ENCODE results near the gene MAFG. TPM values are rescaled to one million over a fixed set of nuclear protein-coding genes. Genes with fewer than 3 reads are reported as not detected.

MAFG gene
- total and polyA plus RNA-seq, 2 donors (not counting 1 experiment from before 2014, with no cell fraction given), result 11.3 to 20.6 TPM

DNA sequence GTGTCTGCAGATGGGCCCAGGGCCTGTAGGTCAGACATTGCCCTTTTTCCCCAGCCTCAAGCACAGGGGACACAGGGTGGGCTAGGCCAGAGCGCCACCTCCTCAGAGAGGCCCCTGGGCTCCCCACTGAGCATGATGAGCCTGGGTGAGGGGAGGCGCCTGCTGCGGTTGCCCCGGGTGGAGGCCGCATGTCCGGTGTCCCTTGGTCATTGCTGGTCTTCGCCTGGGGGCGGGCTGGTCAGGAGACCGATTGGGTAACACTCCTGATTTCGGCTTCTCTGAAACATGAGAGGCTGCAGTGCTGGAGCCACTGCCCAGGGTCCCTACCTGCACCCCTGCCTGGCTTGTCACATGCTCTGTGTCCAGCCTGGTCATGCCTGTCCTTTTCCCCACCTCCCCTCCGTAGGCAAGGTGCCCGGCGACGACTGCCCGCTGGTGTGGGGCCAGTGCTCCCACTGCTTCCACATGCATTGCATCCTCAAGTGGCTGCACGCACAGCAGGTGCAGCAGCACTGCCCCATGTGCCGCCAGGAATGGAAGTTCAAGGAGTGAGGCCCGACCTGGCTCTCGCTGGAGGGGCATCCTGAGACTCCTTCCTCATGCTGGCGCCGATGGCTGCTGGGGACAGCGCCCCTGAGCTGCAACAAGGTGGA, 27.9 kb downstream of the MAFG start:
- no peak for DNase-seq (ENCODE audit: low read depth in 2 of 2)
- no peaks in the 10 kb centered on the region for H3K79me2 ChIP-seq (ENCODE audit: control insufficient read depth, insufficient read depth, low read length)
- no peak overlapping the region for H3K9ac ChIP-seq (ENCODE audit: insufficient read depth, low read length)
- no peaks in the 10 kb centered on the region for H4K20me1 ChIP-seq (ENCODE audit: control insufficient read depth, extremely low read depth, insufficient read depth, low read length)
- H3K9me3 ChIP-seq (ENCODE audit: control insufficient read depth, insufficient read depth, low read depth, low read length), result no peaks in the 10 kb centered on the region
- no peak overlapping the region for H3K27ac ChIP-seq (ENCODE audit: insufficient read depth, low read length)
- no peaks in the 10 kb centered on the region for H3K27me3 ChIP-seq (ENCODE audit: control insufficient read depth, insufficient read depth, low read length)
- no peak overlapping the region for H3K4me2 ChIP-seq (ENCODE audit: extremely low read depth, insufficient read depth, low read length)
- no peak for TF ChIP-seq EZH2 (IDR thresholded peaks at IDR 0.05; ENCODE audit: low read length, missing control alignments)
- TF ChIP-seq, protein P1, sequence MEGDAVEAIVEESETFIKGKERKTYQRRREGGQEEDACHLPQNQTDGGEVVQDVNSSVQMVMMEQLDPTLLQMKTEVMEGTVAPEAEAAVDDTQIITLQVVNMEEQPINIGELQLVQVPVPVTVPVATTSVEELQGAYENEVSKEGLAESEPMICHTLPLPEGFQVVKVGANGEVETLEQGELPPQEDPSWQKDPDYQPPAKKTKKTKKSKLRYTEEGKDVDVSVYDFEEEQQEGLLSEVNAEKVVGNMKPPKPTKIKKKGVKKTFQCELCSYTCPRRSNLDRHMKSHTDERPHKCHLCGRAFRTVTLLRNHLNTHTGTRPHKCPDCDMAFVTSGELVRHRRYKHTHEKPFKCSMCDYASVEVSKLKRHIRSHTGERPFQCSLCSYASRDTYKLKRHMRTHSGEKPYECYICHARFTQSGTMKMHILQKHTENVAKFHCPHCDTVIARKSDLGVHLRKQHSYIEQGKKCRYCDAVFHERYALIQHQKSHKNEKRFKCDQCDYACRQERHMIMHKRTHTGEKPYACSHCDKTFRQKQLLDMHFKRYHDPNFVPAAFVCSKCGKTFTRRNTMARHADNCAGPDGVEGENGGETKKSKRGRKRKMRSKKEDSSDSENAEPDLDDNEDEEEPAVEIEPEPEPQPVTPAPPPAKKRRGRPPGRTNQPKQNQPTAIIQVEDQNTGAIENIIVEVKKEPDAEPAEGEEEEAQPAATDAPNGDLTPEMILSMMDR (conservative IDR thresholded peaks at IDR 0.05 in 1 of 2, IDR thresholded peaks at IDR 0.05 in 1 of 2; ENCODE audit: low read depth in 1 of 2, low read length in 2 of 2), result no peak
- no peak overlapping the region for H3K4me3 ChIP-seq (replicated peaks in 1 of 4; ENCODE audit: control extremely low read depth in 1 of 4, insufficient read depth in 1 of 4, low read depth in 3 of 4, low read length in 4 of 4)
- peaks cover 25% of the 10 kb centered on the region for H3K36me3 ChIP-seq (ENCODE audit: control insufficient read depth, insufficient read depth, low read length)
- H3K4me1 ChIP-seq (ENCODE audit: control insufficient read depth, extremely low read depth, insufficient read depth, low read length), result no peaks in the 10 kb centered on the region
- H2AFZ ChIP-seq (ENCODE audit: low read length), result no peak overlapping the region

DNA sequence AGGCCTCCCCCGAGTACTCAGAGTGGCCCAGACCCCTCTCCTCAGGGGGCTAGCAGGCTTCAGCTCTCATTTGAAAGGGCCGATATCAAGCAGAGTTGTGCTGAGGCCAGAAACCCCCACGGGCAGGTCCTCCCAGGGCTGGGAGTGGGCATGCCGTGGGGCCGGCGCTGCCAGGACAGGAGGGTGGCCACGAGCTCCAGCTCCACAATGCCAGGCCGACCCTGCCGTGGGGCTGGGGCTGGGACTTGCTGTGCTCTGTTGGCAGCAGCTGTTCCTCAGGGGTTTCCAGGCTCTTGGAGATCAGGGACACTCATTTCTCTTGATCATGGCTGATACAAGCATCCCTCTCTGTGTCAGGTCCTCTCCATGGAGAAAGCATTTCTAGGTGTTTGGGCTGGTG, 28.6 kb downstream of the MAFG start:
- Histone ChIP-seq H3K27ac (ENCODE audit: insufficient read depth, low read length) (no peak overlapping the region), H3K9me3 (ENCODE audit: control insufficient read depth, insufficient read depth, low read depth, low read length) (no peaks in the 10 kb centered on the region), H3K9ac (ENCODE audit: insufficient read depth, low read length) (no peak overlapping the region), H3K4me1 (ENCODE audit: control insufficient read depth, extremely low read depth, insufficient read depth, low read length) (no peaks in the 10 kb centered on the region), H3K36me3 (ENCODE audit: control insufficient read depth, insufficient read depth, low read length) (peaks cover 22% of the 10 kb centered on the region), H3K4me2 (ENCODE audit: extremely low read depth, insufficient read depth, low read length) (no peak overlapping the region), H3K4me3 (replicated peaks in 1 of 4; ENCODE audit: control extremely low read depth in 1 of 4, insufficient read depth in 1 of 4, low read depth in 3 of 4, low read length in 4 of 4) (no peak overlapping the region), H3K27me3 (ENCODE audit: control insufficient read depth, insufficient read depth, low read length) (no peaks in the 10 kb centered on the region), H4K20me1 (ENCODE audit: control insufficient read depth, extremely low read depth, insufficient read depth, low read length) (no peaks in the 10 kb centered on the region), H3K79me2 (ENCODE audit: control insufficient read depth, insufficient read depth, low read length) (peaks cover 4% of the 10 kb centered on the region), H2AFZ (ENCODE audit: low read length) (no peak overlapping the region)
- no peak for DNase-seq (ENCODE audit: low read depth in 2 of 2)
- TF ChIP-seq, protein P1 (conservative IDR thresholded peaks at IDR 0.05 in 1 of 2, IDR thresholded peaks at IDR 0.05 in 1 of 2; ENCODE audit: low read depth in 1 of 2, low read length in 2 of 2), result no peak
- no peak for TF ChIP-seq EZH2 (IDR thresholded peaks at IDR 0.05; ENCODE audit: low read length, missing control alignments)

DNA sequence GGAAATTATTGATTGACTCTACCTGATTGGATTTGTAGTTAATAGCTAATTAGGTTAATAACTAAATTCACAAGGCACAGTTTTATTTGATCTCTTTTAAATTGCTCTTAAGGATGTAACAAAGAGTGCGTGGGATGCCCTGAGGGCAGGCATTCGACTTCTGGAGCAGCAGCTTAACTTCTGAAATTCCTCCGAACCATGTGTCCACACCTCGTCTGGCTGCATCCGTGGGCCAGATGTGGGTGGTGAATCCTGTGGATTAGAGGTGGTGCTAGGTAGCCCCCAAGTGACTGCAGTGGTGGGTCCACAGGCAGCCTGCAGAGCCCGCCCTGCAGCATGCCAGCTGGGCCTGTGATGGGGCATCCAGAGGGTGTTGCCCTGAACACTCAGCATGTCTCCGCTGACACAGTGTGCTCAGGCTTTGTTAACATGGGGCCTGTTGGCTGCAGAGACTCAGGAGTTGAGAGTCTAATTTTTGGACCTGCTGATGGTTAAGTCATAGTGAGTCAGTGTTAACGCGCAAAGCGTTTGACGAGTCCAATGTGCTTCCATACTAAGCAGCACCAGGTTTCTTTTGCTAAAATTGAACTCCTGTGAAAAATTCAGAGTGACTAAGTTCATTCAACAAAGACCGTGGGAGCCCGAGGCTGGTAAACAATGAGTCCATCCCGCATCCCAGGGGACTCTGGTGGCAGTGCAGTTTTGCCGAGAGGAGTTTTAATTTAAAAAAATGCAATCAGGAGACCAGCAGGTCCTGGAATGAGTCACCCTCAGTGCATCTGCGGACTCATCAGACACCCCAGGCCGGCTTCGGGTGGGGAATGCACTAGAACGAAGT, 29.3 kb downstream of the MAFG start:
- H3K27ac ChIP-seq (ENCODE audit: insufficient read depth, low read length), result no peak overlapping the region
- no peak overlapping the region for H2AFZ ChIP-seq (ENCODE audit: low read length)
- no peaks in the 10 kb centered on the region for H3K9me3 ChIP-seq (ENCODE audit: control insufficient read depth, insufficient read depth, low read depth, low read length)
- H3K27me3 ChIP-seq (ENCODE audit: control insufficient read depth, insufficient read depth, low read length), result no peaks in the 10 kb centered on the region
- no peaks in the 10 kb centered on the region for H4K20me1 ChIP-seq (ENCODE audit: control insufficient read depth, extremely low read depth, insufficient read depth, low read length)
- H3K4me2 ChIP-seq (ENCODE audit: extremely low read depth, insufficient read depth, low read length), result no peak overlapping the region
- TF ChIP-seq, protein P1 (conservative IDR thresholded peaks at IDR 0.05 in 1 of 2, IDR thresholded peaks at IDR 0.05 in 1 of 2; ENCODE audit: low read depth in 1 of 2, low read length in 2 of 2), result no peak
- TF ChIP-seq EZH2 (IDR thresholded peaks at IDR 0.05; ENCODE audit: low read length, missing control alignments), result no peak
- no peak overlapping the region for H3K4me3 ChIP-seq (replicated peaks in 1 of 4; ENCODE audit: control extremely low read depth in 1 of 4, insufficient read depth in 1 of 4, low read depth in 3 of 4, low read length in 4 of 4)
- peaks cover 23% of the 10 kb centered on the region for H3K36me3 ChIP-seq (ENCODE audit: control insufficient read depth, insufficient read depth, low read length)
- DNase-seq (ENCODE audit: low read depth in 2 of 2), result peak; percentile 56 to 94
- H3K9ac ChIP-seq (ENCODE audit: insufficient read depth, low read length), result no peak overlapping the region
- no peaks in the 10 kb centered on the region for H3K4me1 ChIP-seq (ENCODE audit: control insufficient read depth, extremely low read depth, insufficient read depth, low read length)
- peaks cover 8% of the 10 kb centered on the region for H3K79me2 ChIP-seq (ENCODE audit: control insufficient read depth, insufficient read depth, low read length)

Measured in fibroblast of lung (primary cell).